HepG2 (cell line): Measurements from ENCODE around the gene PPP1R18. TPM values are rescaled to one million over a fixed set of nuclear protein-coding genes. Genes with fewer than 3 reads are reported as not detected.
A peak's percentile ranks its signal among the peaks of the same experiment; 100 is the strongest.

Experiments
- AGO1 ChIP-seq: fragments of 200-400 bp; formaldehyde crosslinking; IDR thresholded peaks from 2 replicates; pipeline ENCODE4 v1.6.1; 2017; ENCODE audit warnings: mild to moderate bottlenecking, low read depth, low read length, moderate library complexity; ENCODE audit not compliant: poor library complexity, severe bottlenecking
- AGO2 ChIP-seq: fragments of 200-400 bp; formaldehyde crosslinking; optimal IDR thresholded peaks from 2 replicates; pipeline ENCODE3; 2017; ENCODE audit warnings: mild to moderate bottlenecking, low read depth, low read length, moderate library complexity
- ARNTL ChIP-seq: sonication (generic); formaldehyde crosslinking; IDR thresholded peaks from 2 replicates; pipeline ENCODE4 v1.4.0; 2020; ENCODE audit warnings: mild to moderate bottlenecking, missing genetic modification reagents
- CHD2 ChIP-seq: IDR thresholded peaks from 2 replicates; pipeline ENCODE4 v1.6.1; 2011; ENCODE audit warnings: low read depth, low read length, improper control_type of control experiment
- EED ChIP-seq: sonication (generic); formaldehyde crosslinking; IDR thresholded peaks from 2 replicates; pipeline ENCODE4 v1.5.0; 2020; ENCODE audit warnings: mild to moderate bottlenecking, missing genetic modification reagents
- IRX3 ChIP-seq: sonication (generic); formaldehyde crosslinking; IDR thresholded peaks from 2 replicates; pipeline ENCODE4 v1.8.1; 2023; ENCODE audit warnings: mild to moderate bottlenecking, low read depth, missing genetic modification reagents, borderline replicate concordance
- NFIC ChIP-seq: IDR thresholded peaks from 2 replicates; pipeline ENCODE4 v1.6.1; 2012; ENCODE audit warnings: mild to moderate bottlenecking, low read length, inconsistent platforms
- PAF1 ChIP-seq: IDR thresholded peaks from 2 replicates; pipeline ENCODE4 v1.6.1; 2016; ENCODE audit warnings: missing genetic modification reagents, missing compliant biosample characterization
- PHF21A ChIP-seq: sonication (generic); formaldehyde crosslinking; IDR thresholded peaks from 2 replicates; pipeline ENCODE4 v1.5.0; 2020; ENCODE audit warnings: mild to moderate bottlenecking, missing genetic modification reagents
- RARA ChIP-seq: IDR thresholded peaks from 2 replicates; pipeline ENCODE4 v1.6.1; 2016; ENCODE audit warnings: missing genetic modification reagents, missing compliant biosample characterization
- REXO4 ChIP-seq: sonication (generic); formaldehyde crosslinking; IDR thresholded peaks from 2 replicates; pipeline ENCODE4 v1.8.0; 2022; ENCODE audit warnings: missing genetic modification reagents, mild to moderate bottlenecking, borderline replicate concordance
- ZFP36L2 ChIP-seq: sonication (generic); formaldehyde crosslinking; IDR thresholded peaks from 2 replicates; pipeline ENCODE4 v1.4.0; 2020; ENCODE audit warnings: missing genetic modification reagents
- ZKSCAN8 ChIP-seq: IDR thresholded peaks from 2 replicates; pipeline ENCODE4 v1.6.1; 2016; ENCODE audit warnings: borderline replicate concordance, missing genetic modification reagents, missing compliant biosample characterization
- ZNF317 ChIP-seq: sonication (generic); formaldehyde crosslinking; IDR thresholded peaks from 2 replicates; pipeline ENCODE4 v1.5.0; 2020; ENCODE audit warnings: mild to moderate bottlenecking, missing genetic modification reagents
- ZNF326 ChIP-seq: sonication (generic); formaldehyde crosslinking; IDR thresholded peaks from 2 replicates; pipeline ENCODE4 v1.4.0; 2020; ENCODE audit warnings: missing genetic modification reagents, borderline replicate concordance
- ZNF589 ChIP-seq: sonication (generic); formaldehyde crosslinking; conservative IDR thresholded peaks from 2 replicates; pipeline ENCODE4 v1.8.0; 2022; ENCODE audit warnings: mild to moderate bottlenecking, moderate library complexity, missing genetic modification reagents
- ZNF598 ChIP-seq: sonication (generic); formaldehyde crosslinking; IDR thresholded peaks from 2 replicates; pipeline ENCODE4 v1.5.1; 2020; ENCODE audit warnings: mild to moderate bottlenecking, missing genetic modification reagents, borderline replicate concordance
- ZNF670 ChIP-seq: sonication (generic); formaldehyde crosslinking; IDR thresholded peaks from 2 replicates; pipeline ENCODE4 v1.8.0; 2022; ENCODE audit warnings: mild to moderate bottlenecking, missing genetic modification reagents, borderline replicate concordance
- ZNF878 ChIP-seq: sonication (generic); formaldehyde crosslinking; IDR thresholded peaks from 2 replicates; pipeline ENCODE4 v1.8.1; 2023; ENCODE audit warnings: mild to moderate bottlenecking, missing genetic modification reagents, moderate library complexity
- ZNF879 ChIP-seq: sonication (generic); formaldehyde crosslinking; IDR thresholded peaks from 2 replicates; pipeline ENCODE4 v1.8.1; 2023; ENCODE audit warnings: missing genetic modification reagents
- polyA plus RNA-seq, 8 experiments: library from polyadenylated mRNA; depleted of rRNA in 3 of 8; stranded (reverse) in 7 of 8; unstranded in 1 of 8; fragments of >200 nt; fragmentation: Illumina TruSeq in 4 of 8; extraction: Trizol in 4 of 8; gene quantifications; 2 replicates each; pipeline versions ENCODE4 v1.2.1 to v1.2.3, GENCODE V29; 2011 to 2016; ENCODE audit warnings: low read depth in 4 of 8, missing spikeins in 1 of 8, mixed read lengths in 1 of 8; ENCODE audit not compliant: insufficient read depth in 1 of 8
- total RNA-seq, 5 experiments: library from RNA; depleted of rRNA; stranded (reverse); fragments of >200 nt; fragmentation: Illumina TruSeq; extraction: Trizol; gene quantifications; 2 replicates each; pipeline ENCODE4 v1.2.3, GENCODE V29; 2016; ENCODE audit warnings: low read depth in 1 of 5
- TF ChIP-seq, protein P1 (sequence below): sonication (generic); formaldehyde crosslinking; IDR thresholded peaks from 2 replicates; pipeline ENCODE4 v1.8.0; 2022; ENCODE audit warnings: missing genetic modification reagents, mild to moderate bottlenecking, moderate library complexity, borderline replicate concordance
- TF ChIP-seq, protein P2 (sequence below): sonication (generic); formaldehyde crosslinking; IDR thresholded peaks from 2 replicates; pipeline ENCODE4 v1.5.0; 2020; ENCODE audit warnings: missing genetic modification reagents
- TF ChIP-seq, protein P3 (sequence below): sonication (generic); formaldehyde crosslinking; IDR thresholded peaks from 2 replicates; pipeline ENCODE4 v1.4.0; 2020; ENCODE audit warnings: missing genetic modification reagents
- TF ChIP-seq, protein P4 (sequence below): sonication (generic); formaldehyde crosslinking; IDR thresholded peaks from 2 replicates; pipeline ENCODE4 v1.4.0; 2020; ENCODE audit warnings: missing genetic modification reagents, borderline replicate concordance

Gene PPP1R18
- total and polyA plus RNA-seq, 2 of the 13 experiments (the other 11 are each of a cell fraction or from before 2014, with no cell fraction given), result 4.9 to 9.2 TPM

DNA sequence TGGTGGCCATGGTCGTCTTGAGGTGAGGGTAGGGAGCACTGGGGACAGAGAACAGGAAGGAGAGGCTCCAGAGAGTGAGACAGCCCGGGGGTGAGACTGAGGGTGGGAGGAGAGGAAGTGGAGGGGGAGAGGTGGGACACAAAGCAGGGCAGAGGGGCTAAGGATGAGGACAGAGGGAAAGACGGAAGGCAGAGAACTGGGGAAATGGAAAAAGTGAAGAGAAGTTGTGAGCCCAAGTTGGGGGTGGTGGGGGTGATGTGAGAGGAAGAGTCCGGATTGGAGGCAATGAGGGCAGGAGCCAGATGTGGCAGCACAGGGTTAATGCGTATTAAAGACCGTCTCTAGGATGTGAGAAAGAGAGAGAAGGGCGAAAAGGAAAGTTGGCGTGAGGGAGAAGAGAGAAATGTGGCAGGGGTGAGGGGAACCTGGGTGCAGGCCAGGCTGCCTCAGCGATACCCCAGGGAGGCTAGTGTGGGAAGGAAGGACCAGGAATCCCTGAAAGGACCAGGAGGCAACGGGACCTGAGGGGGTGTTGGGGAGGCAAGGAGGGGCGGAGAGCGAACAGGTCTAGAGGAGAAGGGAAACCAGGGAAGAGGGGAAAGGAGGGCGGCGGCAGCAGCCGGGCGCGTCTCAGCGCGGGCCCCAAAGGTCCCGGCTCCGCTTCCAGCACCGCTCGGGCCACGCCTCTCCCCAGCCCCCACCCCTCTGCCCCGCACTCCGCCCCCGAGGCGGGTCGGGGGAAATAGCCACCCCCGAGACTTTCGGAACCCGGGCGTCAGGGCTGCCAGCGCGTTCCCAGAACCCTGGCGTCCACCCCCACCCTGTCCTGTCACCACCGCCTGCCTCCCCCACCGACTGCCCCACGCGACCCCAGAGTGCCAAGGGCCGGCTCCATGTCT is at the start of gene PPP1R18 (continued):
- TF ChIP-seq ZKSCAN8 (no peak), ZNF879 (no peak), ZNF589 (peak; percentile 46; the same call in 1 of the 2 replicates), REXO4 (CRISPR knock-in tag) (no peak), AGO1 (no peak), PAF1 (no peak), ZNF670 (CRISPR knock-in tag) (no peak), NFIC (no peak), ZNF317 (CRISPR knock-in tag) (no peak), ZFP36L2 (CRISPR knock-in tag) (no peak), ZNF598 (no peak), RARA (CRISPR knock-in tag) (no peak), EED (CRISPR knock-in tag) (0 out of 2 replicates have a peak, but pooled peaks have one; percentile 59), CHD2 (no peak), AGO2 (no peak), ZNF878 (CRISPR knock-in tag) (0 out of 2 replicates have a peak, but pooled peaks have one; percentile 26), ARNTL (CRISPR knock-in tag) (peak; percentile 25; the same call in 1 of the 2 replicates), ZNF326 (CRISPR knock-in tag) (no peak), IRX3 (CRISPR knock-in tag) (no peak), PHF21A (CRISPR knock-in tag) (no peak)
- TF ChIP-seq, protein P1, sequence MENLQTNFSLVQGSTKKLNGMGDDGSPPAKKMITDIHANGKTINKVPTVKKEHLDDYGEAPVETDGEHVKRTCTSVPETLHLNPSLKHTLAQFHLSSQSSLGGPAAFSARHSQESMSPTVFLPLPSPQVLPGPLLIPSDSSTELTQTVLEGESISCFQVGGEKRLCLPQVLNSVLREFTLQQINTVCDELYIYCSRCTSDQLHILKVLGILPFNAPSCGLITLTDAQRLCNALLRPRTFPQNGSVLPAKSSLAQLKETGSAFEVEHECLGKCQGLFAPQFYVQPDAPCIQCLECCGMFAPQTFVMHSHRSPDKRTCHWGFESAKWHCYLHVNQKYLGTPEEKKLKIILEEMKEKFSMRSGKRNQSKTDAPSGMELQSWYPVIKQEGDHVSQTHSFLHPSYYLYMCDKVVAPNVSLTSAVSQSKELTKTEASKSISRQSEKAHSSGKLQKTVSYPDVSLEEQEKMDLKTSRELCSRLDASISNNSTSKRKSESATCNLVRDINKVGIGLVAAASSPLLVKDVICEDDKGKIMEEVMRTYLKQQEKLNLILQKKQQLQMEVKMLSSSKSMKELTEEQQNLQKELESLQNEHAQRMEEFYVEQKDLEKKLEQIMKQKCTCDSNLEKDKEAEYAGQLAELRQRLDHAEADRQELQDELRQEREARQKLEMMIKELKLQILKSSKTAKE (CRISPR knock-in tag), result no peak
- TF ChIP-seq, protein P2, sequence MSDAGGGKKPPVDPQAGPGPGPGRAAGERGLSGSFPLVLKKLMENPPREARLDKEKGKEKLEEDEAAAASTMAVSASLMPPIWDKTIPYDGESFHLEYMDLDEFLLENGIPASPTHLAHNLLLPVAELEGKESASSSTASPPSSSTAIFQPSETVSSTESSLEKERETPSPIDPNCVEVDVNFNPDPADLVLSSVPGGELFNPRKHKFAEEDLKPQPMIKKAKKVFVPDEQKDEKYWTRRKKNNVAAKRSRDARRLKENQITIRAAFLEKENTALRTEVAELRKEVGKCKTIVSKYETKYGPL (CRISPR knock-in tag), result no peak
- TF ChIP-seq, protein P3, sequence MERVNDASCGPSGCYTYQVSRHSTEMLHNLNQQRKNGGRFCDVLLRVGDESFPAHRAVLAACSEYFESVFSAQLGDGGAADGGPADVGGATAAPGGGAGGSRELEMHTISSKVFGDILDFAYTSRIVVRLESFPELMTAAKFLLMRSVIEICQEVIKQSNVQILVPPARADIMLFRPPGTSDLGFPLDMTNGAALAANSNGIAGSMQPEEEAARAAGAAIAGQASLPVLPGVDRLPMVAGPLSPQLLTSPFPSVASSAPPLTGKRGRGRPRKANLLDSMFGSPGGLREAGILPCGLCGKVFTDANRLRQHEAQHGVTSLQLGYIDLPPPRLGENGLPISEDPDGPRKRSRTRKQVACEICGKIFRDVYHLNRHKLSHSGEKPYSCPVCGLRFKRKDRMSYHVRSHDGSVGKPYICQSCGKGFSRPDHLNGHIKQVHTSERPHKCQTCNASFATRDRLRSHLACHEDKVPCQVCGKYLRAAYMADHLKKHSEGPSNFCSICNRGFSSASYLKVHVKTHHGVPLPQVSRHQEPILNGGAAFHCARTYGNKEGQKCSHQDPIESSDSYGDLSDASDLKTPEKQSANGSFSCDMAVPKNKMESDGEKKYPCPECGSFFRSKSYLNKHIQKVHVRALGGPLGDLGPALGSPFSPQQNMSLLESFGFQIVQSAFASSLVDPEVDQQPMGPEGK (CRISPR knock-in tag), result peak; percentile 14; the same call in 1 of the 2 replicates
- TF ChIP-seq, protein P4, sequence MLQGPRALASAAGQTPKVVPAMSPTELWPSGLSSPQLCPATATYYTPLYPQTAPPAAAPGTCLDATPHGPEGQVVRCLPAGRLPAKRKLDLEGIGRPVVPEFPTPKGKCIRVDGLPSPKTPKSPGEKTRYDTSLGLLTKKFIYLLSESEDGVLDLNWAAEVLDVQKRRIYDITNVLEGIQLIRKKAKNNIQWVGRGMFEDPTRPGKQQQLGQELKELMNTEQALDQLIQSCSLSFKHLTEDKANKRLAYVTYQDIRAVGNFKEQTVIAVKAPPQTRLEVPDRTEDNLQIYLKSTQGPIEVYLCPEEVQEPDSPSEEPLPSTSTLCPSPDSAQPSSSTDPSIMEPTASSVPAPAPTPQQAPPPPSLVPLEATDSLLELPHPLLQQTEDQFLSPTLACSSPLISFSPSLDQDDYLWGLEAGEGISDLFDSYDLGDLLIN (CRISPR knock-in tag), result 0 out of 2 replicates have a peak, but pooled peaks have one; percentile 26
